Measurements from ENCODE around the gene BSG. TPM values are rescaled to one million over a fixed set of nuclear protein-coding genes. Genes with fewer than 3 reads are reported as not detected.

BSG gene
- total and polyA plus RNA-seq, 9 of the 15 experiments (the other 6 are each of a cell fraction or from before 2014, with no cell fraction given): 4.6 to 495 (median 187) TPM

DNA sequence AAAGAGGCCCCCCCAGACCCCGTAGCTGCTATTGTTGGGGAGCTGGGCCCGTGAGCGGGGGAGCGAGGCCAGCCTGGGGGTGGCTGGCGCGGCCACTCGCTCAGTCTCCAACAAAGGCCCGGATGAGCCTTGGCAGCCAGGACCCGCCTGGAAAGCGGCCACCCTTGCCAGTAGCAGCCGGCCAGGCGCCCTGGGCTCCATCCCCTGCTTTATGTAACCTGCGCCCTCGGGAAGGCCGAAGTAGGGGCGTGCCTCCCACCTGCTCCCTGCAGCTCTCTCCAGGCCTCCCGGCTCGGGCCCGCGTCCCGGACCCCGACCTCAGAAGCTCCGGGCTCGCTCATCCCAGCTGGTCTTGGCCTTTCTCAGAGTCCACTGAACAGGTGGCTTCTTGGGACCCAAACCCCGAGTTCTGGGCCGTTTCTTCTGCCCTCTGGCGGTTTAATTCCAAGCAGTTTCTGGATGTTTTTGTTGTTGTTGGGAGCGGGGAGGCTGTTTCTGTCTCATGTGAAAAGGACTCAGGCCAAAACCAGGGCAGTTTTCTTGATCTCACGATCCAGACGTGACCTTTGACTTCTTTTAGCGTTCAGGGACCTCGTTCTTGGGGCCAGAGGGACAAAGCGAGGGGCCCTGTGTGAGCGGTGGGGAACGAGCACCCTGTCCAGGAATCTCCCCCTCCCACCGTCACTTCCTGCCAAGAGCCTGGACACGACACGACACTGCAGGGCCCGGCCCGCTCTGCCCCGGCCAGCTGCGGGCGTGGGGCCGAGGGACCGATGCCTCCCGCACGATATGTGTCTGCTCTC lies 39.6 kb upstream of the BSG start (continued):
- peak; percentile 32; the same call in 1 of the 2 replicates for TF ChIP-seq BCOR (IDR thresholded peaks at IDR 0.05)
- no peak for TF ChIP-seq ZKSCAN1 (IDR thresholded peaks at IDR 0.05; ENCODE audit: low read depth, low read length)
- peak; percentile 56 for TF ChIP-seq NCOR1 (IDR thresholded peaks at IDR 0.05)
- peak; percentile 67; the same call in 1 of the 2 replicates for TF ChIP-seq SP1 (CRISPR knock-in tag; IDR thresholded peaks at IDR 0.05)
- peak; percentile 59; the same call in 1 of the 2 replicates for TF ChIP-seq ETV5 (CRISPR knock-in tag; IDR thresholded peaks at IDR 0.05; ENCODE audit: low read depth)
- TF ChIP-seq, protein P1, sequence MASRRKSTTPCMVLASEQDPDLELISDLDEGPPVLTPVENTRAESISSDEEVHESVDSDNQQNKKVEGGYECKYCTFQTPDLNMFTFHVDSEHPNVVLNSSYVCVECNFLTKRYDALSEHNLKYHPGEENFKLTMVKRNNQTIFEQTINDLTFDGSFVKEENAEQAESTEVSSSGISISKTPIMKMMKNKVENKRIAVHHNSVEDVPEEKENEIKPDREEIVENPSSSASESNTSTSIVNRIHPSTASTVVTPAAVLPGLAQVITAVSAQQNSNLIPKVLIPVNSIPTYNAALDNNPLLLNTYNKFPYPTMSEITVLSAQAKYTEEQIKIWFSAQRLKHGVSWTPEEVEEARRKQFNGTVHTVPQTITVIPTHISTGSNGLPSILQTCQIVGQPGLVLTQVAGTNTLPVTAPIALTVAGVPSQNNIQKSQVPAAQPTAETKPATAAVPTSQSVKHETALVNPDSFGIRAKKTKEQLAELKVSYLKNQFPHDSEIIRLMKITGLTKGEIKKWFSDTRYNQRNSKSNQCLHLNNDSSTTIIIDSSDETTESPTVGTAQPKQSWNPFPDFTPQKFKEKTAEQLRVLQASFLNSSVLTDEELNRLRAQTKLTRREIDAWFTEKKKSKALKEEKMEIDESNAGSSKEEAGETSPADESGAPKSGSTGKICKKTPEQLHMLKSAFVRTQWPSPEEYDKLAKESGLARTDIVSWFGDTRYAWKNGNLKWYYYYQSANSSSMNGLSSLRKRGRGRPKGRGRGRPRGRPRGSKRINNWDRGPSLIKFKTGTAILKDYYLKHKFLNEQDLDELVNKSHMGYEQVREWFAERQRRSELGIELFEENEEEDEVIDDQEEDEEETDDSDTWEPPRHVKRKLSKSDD (conservative IDR thresholded peaks at IDR 0.05; ENCODE audit: low read length): no peak
- TF ChIP-seq, protein P2, sequence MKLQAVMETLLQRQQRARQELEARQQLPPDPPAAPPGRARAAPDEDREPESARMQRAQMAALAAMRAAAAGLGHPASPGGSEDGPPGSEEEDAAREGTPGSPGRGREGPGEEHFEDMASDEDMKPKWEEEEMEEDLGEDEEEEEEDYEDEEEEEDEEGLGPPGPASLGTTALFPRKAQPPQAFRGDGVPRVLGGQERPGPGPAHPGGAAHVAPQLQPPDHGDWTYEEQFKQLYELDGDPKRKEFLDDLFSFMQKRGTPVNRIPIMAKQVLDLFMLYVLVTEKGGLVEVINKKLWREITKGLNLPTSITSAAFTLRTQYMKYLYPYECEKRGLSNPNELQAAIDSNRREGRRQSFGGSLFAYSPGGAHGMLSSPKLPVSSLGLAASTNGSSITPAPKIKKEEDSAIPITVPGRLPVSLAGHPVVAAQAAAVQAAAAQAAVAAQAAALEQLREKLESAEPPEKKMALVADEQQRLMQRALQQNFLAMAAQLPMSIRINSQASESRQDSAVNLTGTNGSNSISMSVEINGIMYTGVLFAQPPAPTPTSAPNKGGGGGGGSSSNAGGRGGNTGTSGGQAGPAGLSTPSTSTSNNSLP (IDR thresholded peaks at IDR 0.05; ENCODE audit: borderline replicate concordance, low read depth, low read length): peak; percentile 88
- TF ChIP-seq SRSF7 (optimal IDR thresholded peaks at IDR 0.05; ENCODE audit: low read depth, low read length): no peak
- peak; percentile 7; the same call in 1 of the 2 replicates for TF ChIP-seq PHF8 (IDR thresholded peaks at IDR 0.05; ENCODE audit: borderline replicate concordance, low read length)
- no peak for TF ChIP-seq HMG20A (CRISPR knock-in tag; conservative IDR thresholded peaks at IDR 0.05)
- peak; percentile 27; the same call in 1 of the 2 replicates for TF ChIP-seq ZFX (CRISPR knock-in tag; IDR thresholded peaks at IDR 0.05)
- TF ChIP-seq RBFOX2 (IDR thresholded peaks at IDR 0.05; ENCODE audit: low read depth, low read length): peak; percentile 70
- TF ChIP-seq, protein P3, sequence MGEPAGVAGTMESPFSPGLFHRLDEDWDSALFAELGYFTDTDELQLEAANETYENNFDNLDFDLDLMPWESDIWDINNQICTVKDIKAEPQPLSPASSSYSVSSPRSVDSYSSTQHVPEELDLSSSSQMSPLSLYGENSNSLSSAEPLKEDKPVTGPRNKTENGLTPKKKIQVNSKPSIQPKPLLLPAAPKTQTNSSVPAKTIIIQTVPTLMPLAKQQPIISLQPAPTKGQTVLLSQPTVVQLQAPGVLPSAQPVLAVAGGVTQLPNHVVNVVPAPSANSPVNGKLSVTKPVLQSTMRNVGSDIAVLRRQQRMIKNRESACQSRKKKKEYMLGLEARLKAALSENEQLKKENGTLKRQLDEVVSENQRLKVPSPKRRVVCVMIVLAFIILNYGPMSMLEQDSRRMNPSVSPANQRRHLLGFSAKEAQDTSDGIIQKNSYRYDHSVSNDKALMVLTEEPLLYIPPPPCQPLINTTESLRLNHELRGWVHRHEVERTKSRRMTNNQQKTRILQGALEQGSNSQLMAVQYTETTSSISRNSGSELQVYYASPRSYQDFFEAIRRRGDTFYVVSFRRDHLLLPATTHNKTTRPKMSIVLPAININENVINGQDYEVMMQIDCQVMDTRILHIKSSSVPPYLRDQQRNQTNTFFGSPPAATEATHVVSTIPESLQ (CRISPR knock-in tag; IDR thresholded peaks at IDR 0.05): no peak
- TF ChIP-seq SAP30 (IDR thresholded peaks at IDR 0.05; ENCODE audit: borderline replicate concordance, insufficient read depth, low read depth, low read length, poor library complexity, severe bottlenecking): peak; percentile 48
- TF ChIP-seq CHD1 (IDR thresholded peaks at IDR 0.05; ENCODE audit: low read length): peak; percentile 3
- TF ChIP-seq TBP (optimal IDR thresholded peaks at IDR 0.05; ENCODE audit: low read depth, low read length): peak; percentile 8
- TF ChIP-seq ADNP (tag; IDR thresholded peaks at IDR 0.05): no peak
- peak in 1 of 2 experiments; percentile 43; a peak in 1 of 4 replicates for TF ChIP-seq ARNT (IDR thresholded peaks at IDR 0.05)
- TF ChIP-seq ATF7 (IDR thresholded peaks at IDR 0.05): 0 out of 2 replicates have a peak, but pooled peaks have one; percentile 12
- TF ChIP-seq BRCA1 (IDR thresholded peaks at IDR 0.05): no peak
- 0 out of 2 replicates have a peak, but pooled peaks have one; percentile 58 for TF ChIP-seq BRCA1 (CRISPR knock-in tag; IDR thresholded peaks at IDR 0.05)
- TF ChIP-seq MEF2A (IDR thresholded peaks at IDR 0.05; ENCODE audit: control insufficient read depth, low read depth, low read length): no peak
